HG03521 (cell line): ENCODE measurements around the gene NUDT19.

Experiments used
- ATAC-seq: cut with Tn5 transposase; IDR thresholded peaks from one replicate; pipeline ENCODE4 v1.9.1; 2021; ENCODE audit warnings: mild to moderate bottlenecking, moderate library complexity; ENCODE audit not compliant: unreplicated experiment

Gene NUDT19

DNA sequence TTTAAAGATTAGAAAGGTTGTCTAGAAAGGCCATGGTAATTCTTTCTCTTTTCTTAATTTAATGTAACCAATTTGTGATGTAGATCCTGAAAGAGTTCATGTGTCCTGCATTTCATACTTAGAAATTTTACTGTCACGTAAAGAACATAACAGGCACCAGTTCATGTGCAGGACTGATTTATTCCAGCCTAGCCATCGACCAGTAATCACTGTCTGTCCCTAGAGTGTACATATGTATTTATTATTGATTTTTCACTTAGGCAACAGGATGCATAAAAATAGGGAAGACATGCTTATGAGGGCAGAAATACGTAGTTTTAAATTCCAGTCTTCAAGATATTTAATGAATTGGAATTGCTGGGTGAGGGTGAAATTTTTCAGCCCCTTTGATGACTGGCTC is 65.6 kb downstream of the NUDT19 start:
- ATAC-seq: no peak
